Jurkat, Clone E6-1 (cell line): Measurements from ENCODE around the gene CMTM7.
A peak's percentile ranks its signal among the peaks of the same experiment; 100 is the strongest.

ENCODE experiments used
- DNase-seq: peaks from one replicate; pipeline ENCODE4 v3.0.0-alpha.2; 2011; ENCODE audit warnings: low read depth, low spot score
- H3K4me3 ChIP-seq: 2 replicates; pipeline ENCODE4 v1.5.1; 2011; ENCODE audit warnings: mild to moderate bottlenecking, low read length, control low read depth, moderate library complexity

The CMTM7 gene

GRCh38 chr3:32499585-32499984 is 107.9 kb downstream of the CMTM7 start:
- no peak overlapping the region for H3K4me3 ChIP-seq

GRCh38 chr3:32500231-32500630 is 108.6 kb downstream of the CMTM7 start:
- DNase-seq = no peak

More at GRCh38 chr3:32499585-32499984, 107.9 kb downstream of the CMTM7 start:
- no peak for DNase-seq

GRCh38 chr3:32500880-32501782 is 109.5 kb downstream of the CMTM7 start:
- peak overlapping the region; percentile 63 for H3K4me3 ChIP-seq
- DNase-seq = no peak

More at GRCh38 chr3:32500231-32500630, 108.6 kb downstream of the CMTM7 start:
- H3K4me3 ChIP-seq = no peak overlapping the region

- peak overlapping the region; percentile 63 for H3K4me3 ChIP-seq
- DNase-seq = no peak
These were observed 110.1 kb downstream of the CMTM7 start for GRCh38 chr3:32501783-32502117.

- DNase-seq = peak; percentile 40
- H3K4me3 ChIP-seq = peak within 1 kb of the TSS; percentile 63
These were observed 110.7 kb downstream of the CMTM7 start, which contains the start of gene CMTM6 for GRCh38 chr3:32502118-32502945. CMTM6 (minus strand) TSS chr3:32502852; CDS start chr3:32502745, 107 bp downstream.

- DNase-seq = no peak
- H3K4me3 ChIP-seq = peak overlapping the region; percentile 63
These were observed 111.3 kb downstream of the CMTM7 start for GRCh38 chr3:32502946-32503286.
